HFF-Myc (cell line): ENCODE results near the gene HOXD13.

Experiments
- DNase-seq: peaks from one replicate; pipeline ENCODE4 v3.0.0-alpha.2; 2011; ENCODE audit warnings: low read depth; ENCODE audit errors: extremely low read depth
- H3K4me3 ChIP-seq: replicated peaks from 2 replicates; pipeline ENCODE4 v1.5.1; 2011; ENCODE audit warnings: low read depth, mild to moderate bottlenecking, control low read depth, low read length
- CTCF ChIP-seq: IDR thresholded peaks from 2 replicates; pipeline ENCODE4 v1.5.1; 2012; ENCODE audit warnings: mild to moderate bottlenecking, low read depth, low read length, control low read depth; ENCODE audit errors: missing control alignments

Gene HOXD13

GRCh38 chr2:176092270-176093144 lies at the start of gene HOXD13:
HOXD13 (plus strand) TSS chr2:176092721; CDS start chr2:176092891, 170 bp downstream.
- H3K4me3 ChIP-seq: peak within 1 kb of the TSS; percentile 56
- no peak for DNase-seq

GRCh38 chr2:176056406-176056805 lies 36.1 kb upstream of the HOXD13 start:
- no peak for DNase-seq
- TF ChIP-seq CTCF: no peak
- H3K4me3 ChIP-seq: no peak overlapping the region

More at GRCh38 chr2:176092270-176093144, at the start of gene HOXD13:
- TF ChIP-seq CTCF: no peak

- DNase-seq: no peak
- H3K4me3 ChIP-seq: no peak overlapping the region
- TF ChIP-seq CTCF: no peak
These were observed 28.6 kb upstream of the HOXD13 start for GRCh38 chr2:176063958-176064357.

GRCh38 chr2:176066645-176067588 lies 25.6 kb upstream of the HOXD13 start:
- no peak overlapping the region for H3K4me3 ChIP-seq
- DNase-seq: no peak

GRCh38 chr2:176067589-176068418 lies 24.7 kb upstream of the HOXD13 start:
- H3K4me3 ChIP-seq: no peak overlapping the region
- DNase-seq: no peak
- TF ChIP-seq CTCF: no peak

More at GRCh38 chr2:176066645-176067588, 25.6 kb upstream of the HOXD13 start:
- no peak for TF ChIP-seq CTCF

- DNase-seq: no peak
- no peak overlapping the region for H3K4me3 ChIP-seq
- no peak for TF ChIP-seq CTCF
These were observed 24.1 kb upstream of the HOXD13 start for GRCh38 chr2:176068419-176068832.
